GM18519 (cell line): ENCODE results near the gene ATRIP.

Source experiments
- ATAC-seq: cut with Tn5 transposase; IDR thresholded peaks from one replicate; pipeline ENCODE4 v1.9.1; 2021; ENCODE audit warnings: mild to moderate bottlenecking, moderate library complexity; ENCODE audit not compliant: unreplicated experiment, low FRiP score

Gene ATRIP

GRCh38 chr3:48422681-48423080 is 23.9 kb upstream of the ATRIP start:
- ATAC-seq = no peak

DNA sequence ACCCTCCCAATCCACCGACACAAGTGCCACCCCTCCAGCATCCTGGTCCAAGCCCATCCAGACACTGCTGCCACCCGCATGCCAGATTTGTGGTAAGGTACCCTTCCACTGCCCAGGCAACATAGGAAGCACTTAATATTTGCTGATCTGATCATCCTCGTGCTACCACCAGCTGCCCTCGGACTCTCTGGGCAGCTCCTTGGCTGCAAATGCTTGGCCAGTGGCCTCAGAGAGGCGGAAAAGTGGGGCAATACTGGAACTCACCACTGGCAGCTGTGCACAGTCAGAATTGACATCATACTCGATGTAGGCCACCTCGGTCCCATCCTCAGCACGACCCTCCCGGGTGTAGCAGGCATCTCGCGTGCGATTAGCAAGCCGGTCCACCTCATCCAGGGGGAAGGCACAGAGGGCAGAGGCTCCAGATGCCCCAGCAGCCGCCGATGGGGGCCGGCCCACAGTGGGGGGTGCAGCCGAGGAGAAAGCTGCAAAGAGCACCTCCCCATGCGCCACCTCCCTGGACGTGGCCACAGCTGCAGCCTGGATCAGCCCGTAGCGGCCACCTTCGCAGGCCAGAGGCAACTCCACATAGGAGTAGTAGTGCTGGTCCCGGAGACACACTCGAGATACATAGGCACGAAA is 23.2 kb upstream of the ATRIP start:
- no peak for ATAC-seq

DNA sequence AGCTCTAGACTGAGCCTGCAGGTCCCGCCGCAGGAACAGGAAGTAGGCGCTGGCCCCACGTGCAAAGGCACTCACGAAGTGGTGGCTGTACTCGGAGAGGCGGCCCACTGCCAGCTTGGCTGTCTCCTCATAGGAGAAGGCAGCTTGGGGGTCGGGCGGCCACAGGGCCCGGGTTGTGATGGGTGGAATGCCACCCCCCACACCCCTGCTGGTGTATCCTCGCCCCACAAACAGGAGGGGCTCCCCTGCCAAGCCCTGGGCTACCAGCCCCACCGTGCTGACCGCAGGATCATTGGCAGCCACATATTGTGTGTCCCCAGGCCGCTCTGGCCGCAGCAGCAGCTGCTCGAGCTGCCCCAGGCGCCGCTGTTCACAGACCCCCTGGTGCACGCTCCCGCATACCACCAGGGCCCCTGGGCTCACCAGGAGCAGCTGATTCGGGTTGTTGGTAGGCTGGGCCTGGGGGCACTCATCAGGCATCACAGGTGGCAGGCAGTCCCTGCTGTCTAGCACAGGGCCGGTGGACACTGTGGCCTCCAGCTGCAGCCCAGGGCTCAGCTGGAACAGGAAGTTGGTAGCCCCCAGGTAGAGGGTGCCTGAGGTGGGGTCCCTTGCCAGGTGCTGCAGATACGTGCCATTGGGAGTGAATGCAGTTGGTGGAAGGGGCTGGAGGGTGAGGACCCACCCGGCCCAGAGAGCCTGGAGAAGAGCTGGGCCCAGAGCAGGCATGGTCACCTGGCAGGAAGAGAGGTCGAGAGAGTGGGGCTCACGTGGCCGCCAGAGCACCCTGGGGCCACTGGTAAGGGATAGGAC is 22.4 kb upstream of the ATRIP start:
- no peak for ATAC-seq

DNA sequence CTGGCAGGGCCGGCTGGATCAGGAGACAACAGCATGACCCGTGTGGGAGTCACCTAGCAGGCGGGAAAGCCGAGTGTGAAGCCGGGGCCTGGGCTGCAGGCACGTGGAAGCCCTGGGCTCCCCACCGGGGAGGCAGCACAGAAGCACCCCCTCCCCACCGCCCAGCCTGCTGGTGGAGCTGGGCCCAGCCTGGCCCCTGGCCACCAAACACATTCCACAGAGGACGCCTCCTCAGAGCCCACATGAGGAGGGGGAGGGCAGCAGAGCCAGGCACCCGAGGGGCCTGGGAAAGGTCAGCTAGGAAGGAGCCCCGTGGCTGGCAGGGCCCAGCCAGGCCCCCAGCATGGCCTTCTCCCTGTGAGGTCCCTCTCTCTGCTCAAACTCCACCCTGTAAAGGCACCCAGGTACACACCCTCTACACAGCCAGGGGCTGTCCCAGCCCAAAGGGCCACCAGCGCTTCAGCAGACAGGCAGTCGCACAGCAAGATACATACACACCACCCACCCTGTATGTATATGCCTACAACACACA is 21.2 kb upstream of the ATRIP start:
- ATAC-seq = no peak

DNA sequence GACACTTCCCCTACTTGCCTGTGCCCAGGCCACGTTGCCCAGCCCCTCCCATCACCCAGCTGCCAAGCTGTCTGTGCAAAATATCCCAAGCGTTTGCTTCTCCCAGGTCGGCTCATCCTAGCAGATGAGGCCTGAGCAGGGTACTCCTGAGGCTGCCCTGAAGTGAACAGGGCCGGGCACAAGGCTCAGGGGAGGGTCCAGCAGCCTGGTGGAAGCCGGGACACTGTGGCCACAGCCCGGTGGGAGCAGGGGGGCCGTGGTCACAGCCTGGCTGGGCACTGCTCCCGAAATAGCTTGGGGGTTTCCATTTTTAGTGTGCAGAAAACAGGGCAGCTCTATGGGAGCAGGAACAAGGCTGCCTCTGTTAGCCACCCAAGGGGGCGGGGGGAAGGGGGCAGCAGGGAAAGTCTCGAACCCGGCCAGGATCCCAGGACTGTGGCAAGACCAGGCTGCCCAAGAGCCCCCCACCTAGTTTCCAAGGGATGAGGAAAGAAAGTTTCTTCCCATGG is 20.1 kb upstream of the ATRIP start:
- ATAC-seq = no peak

GRCh38 chr3:48426944-48427629 is 19.4 kb upstream of the ATRIP start:
- ATAC-seq = no peak

DNA sequence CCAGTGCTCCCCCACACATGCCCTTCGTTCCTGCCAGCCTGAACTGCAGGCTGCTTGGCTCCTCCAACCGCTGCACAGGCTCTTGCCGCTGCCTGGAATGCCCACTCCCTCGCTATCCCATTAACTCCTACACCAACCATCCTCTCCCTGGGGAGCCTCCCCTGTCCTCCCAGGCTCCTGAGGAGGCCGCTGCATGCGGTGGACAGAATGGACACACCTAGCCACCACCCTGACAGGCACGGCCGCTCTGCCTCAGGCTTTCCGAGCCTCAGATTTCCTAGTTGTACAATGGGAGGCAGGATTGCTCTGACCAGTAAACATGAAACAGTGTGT is 18.9 kb upstream of the ATRIP start:
- no peak for ATAC-seq

GRCh38 chr3:48428088-48428571 is 18.4 kb upstream of the ATRIP start:
- ATAC-seq = no peak

DNA sequence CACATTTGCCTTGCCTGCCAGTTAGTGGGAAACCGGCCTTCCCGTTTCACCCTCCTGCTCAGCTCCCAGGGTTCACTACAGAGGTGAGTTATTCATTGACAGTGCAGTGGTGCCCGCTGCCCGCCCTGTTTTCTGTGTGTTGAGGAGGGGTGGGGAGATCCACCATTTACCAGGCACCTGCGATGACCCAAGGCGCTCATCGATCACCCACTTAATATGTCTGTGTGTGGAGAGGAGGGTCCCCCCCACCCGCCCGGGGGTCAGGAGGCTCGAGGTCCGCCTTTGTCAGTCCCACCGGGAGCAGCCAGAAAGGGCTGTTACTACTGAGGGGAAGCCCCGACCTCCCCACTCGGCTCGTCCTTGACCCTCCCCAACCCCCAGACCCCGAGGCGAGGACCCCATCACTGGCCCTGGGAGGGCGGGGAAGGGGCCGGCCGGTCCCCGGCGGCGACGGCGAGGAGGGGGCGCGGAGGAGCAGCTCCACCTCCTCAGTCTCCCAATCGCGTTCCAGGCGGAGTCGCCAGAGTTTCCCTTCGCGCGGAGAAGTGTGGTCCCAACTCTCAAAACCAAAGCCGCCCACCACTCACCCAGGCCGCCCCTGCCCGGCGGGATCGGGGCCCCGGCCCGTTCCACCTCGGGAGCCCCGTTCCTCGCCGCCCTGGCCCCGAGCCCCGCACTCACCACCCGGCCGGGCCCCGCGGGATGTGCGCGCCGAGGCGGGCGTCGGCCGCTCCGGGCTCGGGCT is 17.8 kb upstream of the ATRIP start:
- no peak for ATAC-seq

DNA sequence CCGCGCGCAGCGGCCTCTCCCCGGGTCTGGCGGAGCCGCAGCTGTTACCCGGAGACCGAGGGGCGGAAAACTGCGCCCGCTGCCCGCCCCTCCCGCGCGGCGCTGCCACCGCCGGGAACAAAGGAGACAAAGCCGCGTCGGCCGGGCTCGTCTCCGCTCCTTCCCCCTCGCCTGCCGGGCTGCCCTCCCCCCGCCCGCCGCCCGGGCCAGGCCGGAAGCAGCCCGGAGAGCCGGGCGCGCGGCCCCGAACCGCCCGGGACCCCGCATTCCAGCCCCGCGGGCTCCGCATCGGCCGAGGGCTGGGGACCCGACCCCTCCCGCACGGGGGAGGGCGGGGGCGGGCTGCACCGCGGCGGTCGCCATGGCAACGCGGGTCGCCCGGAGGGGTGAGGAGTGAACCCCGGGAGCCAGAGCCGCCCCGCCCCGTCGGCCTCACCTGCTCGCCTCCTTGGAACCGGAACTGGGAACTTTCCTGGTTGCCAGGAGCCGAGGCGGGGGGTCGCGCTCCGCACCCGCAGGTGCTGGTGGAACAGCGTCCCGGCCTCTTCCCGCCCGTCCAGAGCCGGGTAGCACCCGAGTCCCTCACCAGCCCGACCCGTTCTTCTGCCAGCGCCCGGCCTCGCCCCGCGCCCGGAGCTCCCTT is 17.1 kb upstream of the ATRIP start:
- ATAC-seq = no peak

DNA sequence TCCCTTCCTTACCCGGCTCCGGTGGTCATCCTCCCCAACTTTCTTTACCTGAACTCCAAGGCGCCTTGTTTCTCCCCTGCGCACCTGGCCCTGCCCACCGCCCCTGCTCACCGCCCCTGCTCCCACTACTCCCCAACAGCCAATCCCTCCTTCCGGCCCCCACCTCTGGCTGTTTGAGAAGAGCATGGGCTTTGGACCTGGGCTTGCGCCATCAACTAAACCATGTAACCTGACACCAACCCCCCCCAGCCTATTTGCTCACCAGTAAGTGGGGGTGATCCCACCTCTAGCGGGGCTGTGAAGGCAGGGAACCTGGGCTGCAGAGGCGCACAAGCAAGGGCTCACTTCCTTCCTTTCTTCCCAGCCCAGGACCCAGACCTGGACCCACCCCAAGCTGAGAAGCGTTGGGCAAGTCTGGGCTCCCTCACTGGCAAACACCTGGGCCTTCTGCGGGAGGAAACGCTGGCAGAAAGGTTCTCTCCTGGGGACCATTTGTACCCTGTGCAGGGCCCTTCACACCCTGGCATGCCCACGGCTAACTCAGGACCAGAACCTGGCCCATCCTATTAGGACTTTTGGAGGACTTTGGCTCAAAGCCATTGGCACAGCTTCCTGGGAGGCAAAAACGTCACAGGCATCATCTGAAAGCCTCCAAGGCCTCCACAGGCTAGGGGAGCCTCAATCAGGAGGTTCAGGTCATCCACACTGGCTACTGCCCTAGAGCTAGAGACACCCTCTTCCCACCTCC is 16.4 kb upstream of the ATRIP start, which contains the start of gene PLXNB1:
Gene PLXNB1 (minus strand): TSS at position 127 of the 748 bp plus-strand sequence. CDS start 5,475 bp downstream, outside the sequence.
- ATAC-seq = no peak

- no peak for ATAC-seq
Observed at GRCh38 chr3:48430708-48431101, 15.8 kb upstream of the ATRIP start.

- no peak for ATAC-seq
Observed at GRCh38 chr3:48431224-48432029, 15.1 kb upstream of the ATRIP start.

DNA sequence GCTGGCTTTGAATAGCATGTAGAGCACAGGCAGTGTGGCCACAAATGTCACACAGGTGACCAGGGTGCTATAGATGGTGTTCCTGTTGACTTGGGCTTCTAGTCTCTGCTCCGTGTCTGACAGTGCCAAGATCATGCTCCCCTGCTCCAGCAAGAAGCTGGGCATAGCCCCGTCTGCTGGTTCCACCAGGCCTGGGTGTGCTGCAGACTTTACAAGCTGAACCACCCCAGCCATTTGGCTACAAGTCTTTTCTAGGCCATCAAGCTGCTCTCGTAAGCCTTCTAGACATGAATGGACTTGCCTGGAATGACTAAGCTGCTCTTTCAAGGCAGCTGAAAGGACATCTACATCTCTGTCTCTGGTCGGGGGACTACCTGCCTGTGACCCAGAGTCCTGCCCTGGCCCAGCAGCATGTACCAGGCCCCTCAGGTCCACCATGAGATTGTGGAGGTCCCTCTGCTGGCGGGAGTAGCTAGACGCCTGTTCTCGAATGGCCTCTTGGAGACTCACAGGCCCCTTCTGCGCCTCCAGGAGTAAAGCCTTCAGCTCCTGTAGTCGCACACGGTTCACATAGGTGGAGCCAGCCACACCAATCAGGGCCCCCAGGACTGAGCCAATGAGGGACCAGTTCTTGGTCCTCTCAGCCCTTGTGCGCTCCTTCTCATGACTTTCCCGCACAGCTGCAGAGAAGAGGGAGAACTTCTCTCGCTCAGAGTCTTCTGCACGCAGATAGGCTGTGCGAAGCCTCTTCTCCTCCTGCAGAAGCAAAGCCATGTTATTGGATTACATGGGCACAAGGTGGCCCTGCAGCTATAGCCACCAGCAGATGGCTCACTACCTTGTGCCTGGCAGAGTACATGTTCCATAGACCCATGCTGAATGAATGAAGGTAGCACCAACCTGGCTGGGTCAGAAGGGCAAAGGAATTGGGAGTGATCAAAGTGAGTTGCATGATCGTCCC is 13.8 kb upstream of the ATRIP start:
- no peak for ATAC-seq

- ATAC-seq = no peak
Observed at GRCh38 chr3:48433472-48434118, 12.9 kb upstream of the ATRIP start.

DNA sequence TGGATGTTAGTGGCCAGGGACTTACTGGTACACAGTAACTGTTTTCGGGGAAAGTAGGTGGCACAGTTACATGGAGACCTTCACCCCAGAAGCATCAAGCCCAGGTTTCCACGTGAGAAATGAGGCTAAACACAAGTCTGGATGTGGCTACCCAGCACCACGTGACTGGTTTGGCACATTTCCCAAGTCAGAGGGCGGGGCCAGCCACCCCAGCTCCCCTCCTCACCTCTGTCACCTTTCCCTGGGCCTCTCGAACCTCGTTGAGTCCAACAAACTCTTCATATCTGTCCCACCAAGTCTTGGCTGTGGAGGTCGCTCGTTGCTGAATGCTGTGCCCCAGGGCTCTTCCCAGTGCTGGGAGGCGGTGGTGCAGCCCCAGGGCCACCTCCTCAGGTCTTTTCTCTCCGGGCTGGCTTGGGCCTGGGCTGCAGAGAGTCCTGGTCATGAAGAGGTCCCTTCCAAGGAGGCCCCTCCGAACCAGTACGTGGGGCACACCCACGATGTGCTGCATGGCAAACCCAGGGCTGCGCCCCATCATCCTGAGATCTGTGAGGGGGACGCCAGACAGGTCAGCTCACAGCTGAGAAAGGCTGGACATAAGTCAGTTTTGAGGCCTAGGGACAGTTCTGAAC is 11.8 kb upstream of the ATRIP start:
- ATAC-seq = no peak
